ENCODE data around the gene UCHL1. TPM values are rescaled to one million over a fixed set of nuclear protein-coding genes. Genes with fewer than 3 reads are reported as not detected.

The UCHL1 gene
- total and polyA plus RNA-seq, 10 of the 15 experiments (the other 5 are each of a cell fraction or from before 2014, with no cell fraction given), result 0.29 to 178 (median 125) TPM

DNA sequence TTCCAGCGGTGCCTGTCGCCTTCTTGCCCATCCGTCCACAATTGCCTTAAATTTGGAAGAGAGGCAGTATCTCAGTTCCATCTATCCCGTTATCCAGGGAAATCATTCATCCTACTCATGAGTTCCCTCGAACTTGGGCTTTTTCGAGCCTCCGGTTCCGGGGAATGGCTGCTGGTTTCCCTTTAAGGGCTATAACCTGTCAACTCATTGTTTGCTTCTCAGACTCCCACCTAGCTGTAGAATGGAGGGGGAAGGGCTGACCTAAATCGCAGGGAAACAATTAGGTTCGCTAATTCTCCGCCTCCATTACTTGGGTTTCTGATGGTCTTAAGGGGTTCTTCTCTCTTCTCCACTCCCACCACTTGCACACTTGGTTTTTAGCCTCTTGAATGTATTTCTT, 1.2 kb downstream of the UCHL1 start (continued):
- TF ChIP-seq, protein P1, sequence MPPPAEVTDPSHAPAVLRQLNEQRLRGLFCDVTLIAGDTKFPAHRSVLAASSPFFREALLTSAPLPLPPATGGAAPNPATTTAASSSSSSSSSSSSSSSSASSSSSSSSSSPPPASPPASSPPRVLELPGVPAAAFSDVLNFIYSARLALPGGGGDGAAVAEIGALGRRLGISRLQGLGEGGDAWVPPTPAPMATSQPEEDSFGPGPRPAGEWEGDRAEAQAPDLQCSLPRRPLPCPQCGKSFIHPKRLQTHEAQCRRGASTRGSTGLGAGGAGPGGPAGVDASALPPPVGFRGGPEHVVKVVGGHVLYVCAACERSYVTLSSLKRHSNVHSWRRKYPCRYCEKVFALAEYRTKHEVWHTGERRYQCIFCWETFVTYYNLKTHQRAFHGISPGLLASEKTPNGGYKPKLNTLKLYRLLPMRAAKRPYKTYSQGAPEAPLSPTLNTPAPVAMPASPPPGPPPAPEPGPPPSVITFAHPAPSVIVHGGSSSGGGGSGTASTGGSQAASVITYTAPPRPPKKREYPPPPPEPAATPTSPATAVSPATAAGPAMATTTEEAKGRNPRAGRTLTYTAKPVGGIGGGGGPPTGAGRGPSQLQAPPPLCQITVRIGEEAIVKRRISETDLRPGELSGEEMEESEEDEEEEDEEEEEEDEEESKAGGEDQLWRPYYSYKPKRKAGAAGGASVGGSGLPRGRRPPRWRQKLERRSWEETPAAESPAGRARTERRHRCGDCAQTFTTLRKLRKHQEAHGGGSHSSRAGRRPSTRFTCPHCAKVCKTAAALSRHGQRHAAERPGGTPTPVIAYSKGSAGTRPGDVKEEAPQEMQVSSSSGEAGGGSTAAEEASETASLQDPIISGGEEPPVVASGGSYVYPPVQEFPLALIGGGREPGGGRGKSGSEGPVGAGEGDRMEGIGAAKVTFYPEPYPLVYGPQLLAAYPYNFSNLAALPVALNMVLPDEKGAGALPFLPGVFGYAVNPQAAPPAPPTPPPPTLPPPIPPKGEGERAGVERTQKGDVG (CRISPR knock-in tag; IDR thresholded peaks at IDR 0.05), result no peak

GRCh38 chr4:41258783-41259182, 2.1 kb downstream of the UCHL1 start:
- TF ChIP-seq ZNF207 (IDR thresholded peaks at IDR 0.05; ENCODE audit: borderline replicate concordance), result no peak
- TF ChIP-seq EED (IDR thresholded peaks at IDR 0.05; ENCODE audit: low read depth), result no peak
- no peak for TF ChIP-seq SMAD5 (IDR thresholded peaks at IDR 0.05; ENCODE audit: low read depth)
- TF ChIP-seq, protein P2, sequence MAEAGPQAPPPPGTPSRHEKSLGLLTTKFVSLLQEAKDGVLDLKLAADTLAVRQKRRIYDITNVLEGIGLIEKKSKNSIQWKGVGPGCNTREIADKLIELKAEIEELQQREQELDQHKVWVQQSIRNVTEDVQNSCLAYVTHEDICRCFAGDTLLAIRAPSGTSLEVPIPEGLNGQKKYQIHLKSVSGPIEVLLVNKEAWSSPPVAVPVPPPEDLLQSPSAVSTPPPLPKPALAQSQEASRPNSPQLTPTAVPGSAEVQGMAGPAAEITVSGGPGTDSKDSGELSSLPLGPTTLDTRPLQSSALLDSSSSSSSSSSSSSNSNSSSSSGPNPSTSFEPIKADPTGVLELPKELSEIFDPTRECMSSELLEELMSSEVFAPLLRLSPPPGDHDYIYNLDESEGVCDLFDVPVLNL (IDR thresholded peaks at IDR 0.05; ENCODE audit: low read depth, low read length), result no peak
- TF ChIP-seq NBN (IDR thresholded peaks at IDR 0.05), result no peak
- TF ChIP-seq SIX5 (IDR thresholded peaks at IDR 0.05; ENCODE audit: low read depth, low read length, severe bottlenecking), result no peak
- no peak for TF ChIP-seq RCOR1 (conservative IDR thresholded peaks at IDR 0.05; ENCODE audit: low read depth, low read length)
- TF ChIP-seq EP300 (IDR thresholded peaks at IDR 0.05; ENCODE audit: borderline replicate concordance in 1 of 2, control insufficient read depth in 1 of 2, low read depth in 2 of 2, low read length in 2 of 2), result no peak
- TF ChIP-seq YBX1 (IDR thresholded peaks at IDR 0.05), result no peak
- peak; percentile 31 for TF ChIP-seq RAD21 (IDR thresholded peaks at IDR 0.05; ENCODE audit: insufficient read depth, low read depth, low read length)
- TF ChIP-seq, protein P3, sequence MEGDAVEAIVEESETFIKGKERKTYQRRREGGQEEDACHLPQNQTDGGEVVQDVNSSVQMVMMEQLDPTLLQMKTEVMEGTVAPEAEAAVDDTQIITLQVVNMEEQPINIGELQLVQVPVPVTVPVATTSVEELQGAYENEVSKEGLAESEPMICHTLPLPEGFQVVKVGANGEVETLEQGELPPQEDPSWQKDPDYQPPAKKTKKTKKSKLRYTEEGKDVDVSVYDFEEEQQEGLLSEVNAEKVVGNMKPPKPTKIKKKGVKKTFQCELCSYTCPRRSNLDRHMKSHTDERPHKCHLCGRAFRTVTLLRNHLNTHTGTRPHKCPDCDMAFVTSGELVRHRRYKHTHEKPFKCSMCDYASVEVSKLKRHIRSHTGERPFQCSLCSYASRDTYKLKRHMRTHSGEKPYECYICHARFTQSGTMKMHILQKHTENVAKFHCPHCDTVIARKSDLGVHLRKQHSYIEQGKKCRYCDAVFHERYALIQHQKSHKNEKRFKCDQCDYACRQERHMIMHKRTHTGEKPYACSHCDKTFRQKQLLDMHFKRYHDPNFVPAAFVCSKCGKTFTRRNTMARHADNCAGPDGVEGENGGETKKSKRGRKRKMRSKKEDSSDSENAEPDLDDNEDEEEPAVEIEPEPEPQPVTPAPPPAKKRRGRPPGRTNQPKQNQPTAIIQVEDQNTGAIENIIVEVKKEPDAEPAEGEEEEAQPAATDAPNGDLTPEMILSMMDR (IDR thresholded peaks at IDR 0.05 in 2 of 3, conservative IDR thresholded peaks at IDR 0.05 in 1 of 3; ENCODE audit: control insufficient read depth in 2 of 3, extremely low read depth in 1 of 3, insufficient read depth in 1 of 3, low read depth in 3 of 3, low read length in 3 of 3), result peak in 1 of 3 experiments; percentile 30; a peak in 2 of 6 replicates
- TF ChIP-seq CBX5 (IDR thresholded peaks at IDR 0.05; ENCODE audit: low read depth), result no peak
- no peak for TF ChIP-seq MEF2B (IDR thresholded peaks at IDR 0.05; ENCODE audit: partially characterized antibody, poor library complexity, severe bottlenecking)
- no peak for TF ChIP-seq ZSCAN29 (IDR thresholded peaks at IDR 0.05)
- no peak for TF ChIP-seq STAT3 (IDR thresholded peaks at IDR 0.05; ENCODE audit: low read depth, low read length)
- Histone ChIP-seq H3K4me1 (ENCODE audit: control insufficient read depth, insufficient read depth, low read length) (peaks cover 3% of the 10 kb centered on the region; the same call in 1 of the 2 replicates), H3K4me3 (no peak overlapping the region), H3K9ac (ENCODE audit: control insufficient read depth, insufficient read depth, low read length) (no peak overlapping the region), H3K79me2 (ENCODE audit: control insufficient read depth, insufficient read depth, low read length) (no peaks in the 10 kb centered on the region), H3K4me2 (ENCODE audit: control insufficient read depth, insufficient read depth) (no peak overlapping the region), H3K27ac (ENCODE audit: control insufficient read depth, insufficient read depth) (no peak overlapping the region), H4K20me1 (ENCODE audit: control insufficient read depth, insufficient read depth) (no peaks in the 10 kb centered on the region), H3K36me3 (ENCODE audit: control insufficient read depth in 2 of 2, insufficient read depth in 2 of 2, low read length in 1 of 2) (no peaks in the 10 kb centered on the region), H3K9me3 (replicated peaks; ENCODE audit: control insufficient read depth, insufficient read depth, low read length) (no peaks in the 10 kb centered on the region), H3K27me3 (replicated peaks in 1 of 2; ENCODE audit: control insufficient read depth in 2 of 2, insufficient read depth in 2 of 2, low read length in 1 of 2) (peaks cover 1 to 11% of the 10 kb centered on the region in 2 experiments), H2AFZ (ENCODE audit: control insufficient read depth, low read depth, low read length) (no peak overlapping the region)
- CTCF ChIA-PET, result interaction anchor here (0.5 to 3.1 kb wide), 10 partner anchors 15 to 1220 kb away, joined by 3 to 22 read pairs (median 3); no protein-coding TSS in a partner anchor
- no peak for FAIRE-seq
- intact Hi-C loops (cut with micrococcal nuclease; ENCODE audit: unreplicated experiment), result no loop called here
- 19% methylated on average over 5 of the region's 5 CpGs for WGBS (ENCODE audit: insufficient coverage, insufficient replicate concordance, low lambda C conversion rate, missing lambda C conversion rate)
- POLR2A ChIA-PET, result no interaction called here
- SMC1A ChIA-PET (ENCODE audit: uncharacterized antibody, unreplicated experiment), result interaction anchor here (1.0 to 2.0 kb wide), 3 partner anchors 13 to 196 kb away, joined by 3 to 7 read pairs (median 3); no protein-coding TSS in a partner anchor
- in situ Hi-C loops (cut with MboI), result no loop called here
- BruUV-seq (replicated peaks), result no TSS peak
- RAD21 ChIA-PET (ENCODE audit: unreplicated experiment), result interaction anchor here (0.6 to 1.7 kb wide), 2 partner anchors 403 to 729 kb away, joined by 3 read pairs; no protein-coding TSS in a partner anchor
- no peak for DNase-seq (ENCODE audit: low read depth, low spot score)
- no peak for ATAC-seq

All from GM12878 (cell line).